HG03378 (cell line): ENCODE results near the gene CDHR2.

Experiments
- ATAC-seq: cut with Tn5 transposase; IDR thresholded peaks from one replicate; pipeline ENCODE4 v1.9.1; 2021; ENCODE audit warnings: mild to moderate bottlenecking, moderate library complexity; ENCODE audit not compliant: unreplicated experiment

Gene CDHR2, protein sequence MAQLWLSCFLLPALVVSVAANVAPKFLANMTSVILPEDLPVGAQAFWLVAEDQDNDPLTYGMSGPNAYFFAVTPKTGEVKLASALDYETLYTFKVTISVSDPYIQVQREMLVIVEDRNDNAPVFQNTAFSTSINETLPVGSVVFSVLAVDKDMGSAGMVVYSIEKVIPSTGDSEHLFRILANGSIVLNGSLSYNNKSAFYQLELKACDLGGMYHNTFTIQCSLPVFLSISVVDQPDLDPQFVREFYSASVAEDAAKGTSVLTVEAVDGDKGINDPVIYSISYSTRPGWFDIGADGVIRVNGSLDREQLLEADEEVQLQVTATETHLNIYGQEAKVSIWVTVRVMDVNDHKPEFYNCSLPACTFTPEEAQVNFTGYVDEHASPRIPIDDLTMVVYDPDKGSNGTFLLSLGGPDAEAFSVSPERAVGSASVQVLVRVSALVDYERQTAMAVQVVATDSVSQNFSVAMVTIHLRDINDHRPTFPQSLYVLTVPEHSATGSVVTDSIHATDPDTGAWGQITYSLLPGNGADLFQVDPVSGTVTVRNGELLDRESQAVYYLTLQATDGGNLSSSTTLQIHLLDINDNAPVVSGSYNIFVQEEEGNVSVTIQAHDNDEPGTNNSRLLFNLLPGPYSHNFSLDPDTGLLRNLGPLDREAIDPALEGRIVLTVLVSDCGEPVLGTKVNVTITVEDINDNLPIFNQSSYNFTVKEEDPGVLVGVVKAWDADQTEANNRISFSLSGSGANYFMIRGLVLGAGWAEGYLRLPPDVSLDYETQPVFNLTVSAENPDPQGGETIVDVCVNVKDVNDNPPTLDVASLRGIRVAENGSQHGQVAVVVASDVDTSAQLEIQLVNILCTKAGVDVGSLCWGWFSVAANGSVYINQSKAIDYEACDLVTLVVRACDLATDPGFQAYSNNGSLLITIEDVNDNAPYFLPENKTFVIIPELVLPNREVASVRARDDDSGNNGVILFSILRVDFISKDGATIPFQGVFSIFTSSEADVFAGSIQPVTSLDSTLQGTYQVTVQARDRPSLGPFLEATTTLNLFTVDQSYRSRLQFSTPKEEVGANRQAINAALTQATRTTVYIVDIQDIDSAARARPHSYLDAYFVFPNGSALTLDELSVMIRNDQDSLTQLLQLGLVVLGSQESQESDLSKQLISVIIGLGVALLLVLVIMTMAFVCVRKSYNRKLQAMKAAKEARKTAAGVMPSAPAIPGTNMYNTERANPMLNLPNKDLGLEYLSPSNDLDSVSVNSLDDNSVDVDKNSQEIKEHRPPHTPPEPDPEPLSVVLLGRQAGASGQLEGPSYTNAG (N-terminal part only)

DNA sequence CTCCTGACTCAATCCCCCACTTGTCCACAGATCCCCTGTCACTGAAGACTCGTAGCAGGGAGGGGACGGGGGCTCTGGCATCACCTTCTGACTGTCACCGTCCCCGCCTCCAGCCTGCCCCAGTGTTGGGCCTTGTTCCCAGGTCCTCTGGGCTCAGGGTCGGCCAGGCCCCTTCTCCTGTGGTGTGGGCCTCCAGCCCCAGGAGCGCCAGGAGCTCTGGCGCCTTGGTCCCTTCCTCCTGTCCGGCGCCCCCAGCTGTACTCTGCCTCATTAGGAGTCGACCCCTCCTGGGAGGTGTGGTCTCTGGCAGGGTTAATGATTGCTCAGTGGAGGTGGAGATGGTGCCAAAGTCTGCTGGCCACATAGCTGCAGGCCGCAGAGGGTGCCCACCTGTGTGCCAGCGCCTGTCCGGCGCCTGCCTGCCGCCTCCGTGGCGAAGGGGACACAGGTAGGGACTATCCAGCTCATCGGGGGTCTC, at the start of gene CDHR2:
TSS of gene CDHR2 (plus strand) at position 376 of the 478 bp plus-strand sequence. CDS start 16,011 bp downstream, outside the sequence.
- ATAC-seq = no peak

DNA sequence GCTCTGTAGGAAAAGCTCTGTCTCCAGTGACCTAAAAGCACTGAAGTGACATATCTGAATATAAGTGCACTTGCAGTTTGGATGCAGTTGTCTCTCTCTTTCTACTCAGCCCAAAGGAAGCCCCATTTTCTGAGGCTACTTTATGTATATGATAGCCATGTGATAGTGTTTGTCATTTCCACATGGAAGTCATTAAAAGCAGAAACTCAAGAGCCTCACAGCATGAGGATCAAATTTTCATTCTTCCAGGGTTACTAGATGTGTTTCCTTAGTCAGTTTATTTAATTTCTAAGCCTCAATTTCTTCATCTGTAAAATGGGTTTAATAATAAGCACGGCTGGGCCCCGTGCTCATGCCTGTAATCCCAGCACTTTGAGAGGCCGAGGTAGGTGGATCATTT, 48.6 kb upstream of the CDHR2 start:
- no peak for ATAC-seq

DNA sequence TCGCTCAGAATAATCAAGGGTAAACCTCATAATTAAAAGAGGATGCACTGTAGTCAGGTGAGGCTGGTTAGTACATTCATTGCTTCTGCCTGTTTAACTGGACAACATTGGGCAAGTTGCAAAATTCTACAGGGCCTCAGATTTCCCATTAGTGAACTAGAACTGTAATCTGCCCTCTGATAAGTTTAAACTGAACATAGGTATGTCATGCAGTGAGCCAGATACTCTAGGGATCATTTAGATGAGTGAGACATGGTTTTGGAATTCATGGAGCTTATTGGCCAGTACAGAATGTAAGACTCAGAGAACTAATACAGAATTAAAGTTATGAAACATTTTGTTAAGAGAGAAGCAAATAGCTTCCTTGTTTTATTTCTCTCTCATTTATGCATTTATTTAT, 47.8 kb upstream of the CDHR2 start:
- no peak for ATAC-seq

DNA sequence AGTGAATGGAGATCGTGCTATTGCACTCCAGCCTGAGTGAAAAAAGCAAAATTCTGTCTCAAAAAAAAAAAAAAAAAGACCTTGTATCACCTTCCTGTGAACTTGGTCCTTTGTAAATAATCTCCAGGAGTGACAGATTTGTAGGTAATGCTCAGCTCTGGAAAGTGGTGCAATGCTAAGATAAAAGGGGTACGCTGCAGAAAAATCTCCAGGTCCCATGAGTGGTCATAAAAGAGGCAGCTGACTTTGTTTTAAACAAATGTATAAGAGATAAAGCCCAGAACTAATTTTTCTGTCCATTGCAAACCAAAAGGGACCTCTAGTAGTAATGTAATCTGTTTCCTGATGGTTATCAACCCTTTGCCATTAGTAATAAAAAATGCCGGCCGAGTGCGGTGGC, 45.6 kb upstream of the CDHR2 start:
- no peak for ATAC-seq

DNA sequence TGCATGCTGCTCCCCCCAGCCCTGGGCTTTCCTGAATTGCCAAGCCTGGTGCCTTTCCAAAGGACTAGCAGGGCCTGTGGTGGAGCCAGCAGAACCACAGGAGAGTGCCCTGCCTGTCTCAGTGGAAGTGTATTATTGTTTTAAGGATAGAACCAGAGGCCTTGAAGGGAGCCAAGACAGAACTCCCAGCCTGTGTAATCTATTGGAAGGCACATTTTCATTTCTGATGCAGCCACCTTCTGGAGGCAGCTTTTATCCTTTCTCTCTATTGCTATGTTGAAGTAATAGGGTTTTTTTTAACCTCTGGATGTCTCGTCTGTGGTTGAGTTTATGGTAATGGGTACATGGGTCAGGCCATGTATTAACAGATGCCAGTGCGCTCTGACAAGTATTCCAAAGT, 41.2 kb upstream of the CDHR2 start:
- ATAC-seq = no peak

DNA sequence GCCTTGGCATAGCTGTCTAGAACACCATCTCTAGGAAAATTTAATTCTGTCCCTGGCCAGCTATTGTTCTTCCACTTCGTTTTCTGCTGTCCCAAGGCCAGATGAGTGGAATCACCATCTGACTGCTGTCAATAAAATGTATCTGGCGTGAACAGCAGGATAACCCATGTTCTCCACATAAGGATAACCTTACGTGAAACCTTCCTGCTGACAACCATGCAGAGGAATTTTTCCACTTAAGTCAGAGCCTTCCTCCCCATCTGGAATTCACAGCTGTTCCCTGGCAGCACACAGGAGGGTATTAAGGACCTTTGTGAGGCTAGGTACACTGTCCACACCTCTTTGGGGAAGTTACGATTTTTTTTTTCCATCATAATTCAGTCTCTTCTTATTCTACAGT, 40.5 kb upstream of the CDHR2 start:
- ATAC-seq = no peak

DNA sequence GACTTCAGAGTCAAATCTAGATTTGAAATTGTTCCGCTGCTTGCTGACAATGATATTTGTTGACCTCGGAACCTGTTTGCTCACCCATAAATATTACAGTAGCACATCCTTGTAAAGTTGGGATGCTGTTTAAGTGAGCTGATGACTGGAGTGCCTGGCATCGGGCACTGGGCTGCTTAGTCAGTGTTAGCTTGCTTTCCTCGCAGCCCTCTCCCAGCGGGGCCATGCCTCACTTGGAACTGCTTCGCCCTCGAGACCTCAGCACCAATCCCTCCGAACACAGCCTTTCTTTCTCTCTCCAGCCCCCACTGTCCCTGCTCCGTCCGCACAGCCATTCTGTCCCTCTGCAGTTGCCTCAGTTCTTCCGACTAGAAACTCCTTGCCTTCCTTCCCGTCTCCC, 35.4 kb upstream of the CDHR2 start:
- ATAC-seq = no peak

DNA sequence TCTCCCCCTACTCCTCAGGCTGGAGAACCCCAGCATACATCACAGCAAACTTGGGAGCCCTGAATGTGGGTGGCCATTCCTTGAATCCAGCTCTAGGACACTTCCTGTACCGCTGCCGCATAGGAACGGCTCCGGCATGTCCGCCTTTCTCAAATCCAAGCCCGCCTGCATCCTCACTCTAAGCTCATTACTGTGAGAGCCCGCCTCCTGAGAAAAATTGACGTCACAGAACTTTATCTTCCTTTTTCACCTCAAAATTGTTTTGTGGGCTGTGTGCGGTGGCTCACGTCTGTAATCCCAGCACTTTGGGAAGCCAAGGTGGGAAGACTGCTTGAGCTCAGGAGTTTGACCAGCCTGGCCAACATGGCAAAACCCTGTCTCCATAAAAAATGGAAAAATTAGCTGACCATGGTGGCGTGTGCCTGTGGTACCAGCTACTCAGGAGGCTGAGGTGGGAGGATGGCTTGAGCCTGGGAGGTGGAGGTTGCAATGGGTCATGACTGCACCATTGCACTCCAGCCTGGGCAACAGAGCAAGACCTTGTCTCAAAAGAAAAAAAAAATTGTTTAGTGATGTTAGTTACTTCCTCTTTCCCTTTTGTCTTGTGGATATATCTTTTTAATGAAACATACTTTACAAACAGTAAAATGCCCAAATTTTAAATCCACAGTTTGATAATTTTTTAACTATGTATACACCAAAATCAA, 34.7 kb upstream of the CDHR2 start:
- no peak for ATAC-seq

DNA sequence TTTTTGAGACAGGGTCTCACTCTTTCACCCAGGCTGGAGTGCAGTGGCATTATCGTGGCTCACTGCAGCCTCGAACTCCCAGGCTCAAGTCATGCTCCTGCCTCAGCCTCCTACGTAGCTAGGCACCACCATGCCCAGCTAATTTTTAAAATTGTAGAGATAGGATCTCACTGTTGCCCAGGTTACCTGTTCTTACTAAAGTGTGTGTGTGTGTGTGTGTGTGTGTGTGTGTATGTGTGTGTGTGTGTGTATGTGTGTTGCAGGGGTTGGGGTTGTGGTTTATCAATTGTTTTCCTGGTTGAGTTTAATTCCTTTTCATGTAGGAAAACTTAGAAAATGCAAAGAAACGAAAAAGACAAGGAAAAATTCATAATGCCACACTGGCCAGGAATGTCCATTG, 33.7 kb upstream of the CDHR2 start:
- no peak for ATAC-seq

DNA sequence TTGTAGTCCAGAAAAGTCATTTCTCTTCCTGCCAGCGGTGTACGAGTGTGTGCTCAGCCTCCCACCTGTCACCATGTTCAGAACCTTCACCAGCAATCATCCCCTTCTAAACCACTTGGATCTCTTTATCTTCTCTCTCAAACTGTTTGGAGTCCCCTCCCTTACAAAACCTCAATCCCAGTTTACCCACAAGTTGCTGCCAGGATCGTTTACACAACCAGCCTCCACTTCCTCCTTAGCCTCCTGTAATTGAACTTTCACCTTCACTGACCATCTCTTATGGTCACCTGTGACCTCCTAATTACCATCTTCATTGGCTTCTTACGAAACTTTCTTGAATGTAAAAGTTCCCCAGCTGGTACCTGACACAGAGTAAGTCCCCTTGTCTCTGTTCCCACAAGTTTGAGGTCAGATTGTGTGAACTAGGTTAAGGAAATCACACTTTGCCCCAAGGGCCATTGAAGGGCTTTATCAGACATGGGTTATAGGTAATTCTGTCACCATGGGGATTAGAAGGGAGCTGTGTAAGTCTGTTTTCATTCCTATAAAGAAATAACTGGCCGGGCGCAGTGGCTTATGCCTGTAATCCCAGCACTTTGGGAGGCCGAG, 32.0 kb upstream of the CDHR2 start:
- no peak for ATAC-seq

DNA sequence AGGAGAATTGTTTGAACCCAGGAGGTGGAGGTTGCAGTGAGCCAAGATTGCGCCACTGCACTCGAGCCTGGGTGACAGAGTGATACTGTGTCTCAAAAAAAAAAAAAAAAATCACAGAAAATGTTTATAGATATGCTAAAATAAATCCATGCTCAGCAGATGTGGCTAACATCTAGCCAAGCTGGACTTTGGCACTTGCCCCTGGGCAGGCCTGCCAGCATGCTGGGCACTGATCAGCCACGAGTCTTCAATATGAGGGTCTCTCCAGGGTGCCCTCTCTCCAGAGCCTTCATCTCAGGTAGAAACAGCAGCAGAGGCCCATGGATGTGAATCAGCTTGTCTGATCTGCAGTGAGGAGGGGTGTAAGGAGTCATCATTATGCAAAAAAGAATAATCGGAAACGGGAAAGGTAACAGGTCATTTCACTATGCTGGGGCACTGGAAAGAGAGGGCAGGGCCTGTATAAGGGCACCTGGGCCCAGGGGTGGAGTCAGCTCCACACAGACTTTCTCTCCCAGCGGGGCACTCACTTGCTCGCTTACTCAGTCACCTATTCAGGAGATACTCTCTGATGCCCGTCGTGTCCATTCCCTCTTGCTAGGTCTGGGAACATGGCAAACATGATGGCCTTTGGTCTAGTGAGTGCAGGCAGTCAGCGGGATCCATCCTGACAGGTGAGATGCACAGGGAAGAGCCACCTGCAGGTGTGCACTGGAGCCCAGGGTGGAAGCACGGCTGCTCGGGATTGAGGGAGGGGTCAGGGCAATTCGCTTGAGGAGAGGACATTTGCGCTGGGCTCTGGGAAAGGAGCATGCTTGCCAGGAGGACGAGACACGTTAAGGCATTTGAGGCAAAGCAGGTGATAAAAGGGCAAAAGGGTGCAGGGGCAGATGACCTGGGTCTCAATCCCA, 29.1 kb upstream of the CDHR2 start:
- no peak for ATAC-seq

DNA sequence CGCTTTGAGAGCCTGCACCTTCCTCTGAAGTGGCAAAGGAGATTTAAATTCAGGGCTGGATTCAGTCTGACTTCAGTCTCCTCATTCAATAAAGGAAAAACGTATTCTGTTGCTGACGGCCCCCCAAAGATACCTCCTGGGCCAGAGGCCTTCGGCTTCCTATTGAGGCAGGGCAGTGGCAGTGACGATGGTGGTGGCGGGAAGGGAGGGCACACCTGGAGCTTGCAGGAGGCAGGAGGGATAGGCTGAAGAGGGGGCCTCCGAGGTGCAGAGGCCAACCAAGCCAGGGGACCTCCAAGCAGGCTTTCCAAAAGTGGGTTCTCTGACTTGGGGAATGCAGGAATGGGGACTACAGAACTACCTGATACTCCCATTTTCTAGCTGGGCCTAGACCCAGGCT, 27.9 kb upstream of the CDHR2 start:
- ATAC-seq = no peak

DNA sequence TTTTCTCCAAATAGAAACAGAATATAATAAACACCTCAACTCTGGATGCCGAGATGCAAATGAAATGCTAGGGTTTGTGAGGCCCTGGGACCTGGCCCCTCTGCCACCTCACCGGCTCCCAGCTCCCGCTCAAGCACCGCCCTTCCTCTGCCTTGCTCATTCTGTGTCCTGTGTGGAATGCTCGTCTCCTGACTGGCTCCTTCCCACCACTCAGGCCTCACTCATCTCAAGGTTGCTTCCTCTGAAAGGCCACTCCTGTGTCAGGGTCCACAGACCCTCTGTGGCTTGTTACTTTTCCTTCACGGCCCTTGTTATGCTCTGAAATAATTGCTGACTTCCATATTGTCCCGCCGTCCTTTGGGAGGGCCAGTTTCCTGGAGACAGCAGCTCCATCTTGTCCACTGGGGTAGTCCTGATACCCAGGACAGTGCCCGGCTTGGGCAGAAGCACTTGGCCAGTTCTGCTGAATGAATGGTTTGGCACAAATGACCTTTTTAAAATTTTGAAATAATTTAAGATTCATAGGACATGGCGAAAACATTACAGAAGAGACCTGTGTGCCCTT, 27.4 kb upstream of the CDHR2 start:
- ATAC-seq = no peak

DNA sequence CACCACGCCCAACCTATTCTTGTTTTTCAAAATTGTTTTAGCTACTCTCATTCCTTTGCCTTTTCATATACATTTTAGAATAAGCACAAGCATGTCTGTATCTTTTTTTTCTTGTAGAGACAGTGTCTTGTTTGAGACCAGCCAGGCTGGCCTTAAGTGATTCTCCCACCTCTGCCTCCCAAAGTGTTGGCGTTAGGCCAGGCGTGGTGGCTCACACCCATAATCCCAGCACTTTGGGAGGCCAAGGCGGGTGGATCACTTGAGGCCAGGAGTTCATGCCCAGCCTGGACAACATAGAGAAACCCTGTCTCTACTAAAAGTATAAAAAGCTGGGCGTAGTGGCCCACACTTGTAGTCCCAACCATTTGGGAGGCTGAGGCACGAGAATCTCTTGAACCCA, 25.0 kb upstream of the CDHR2 start:
- ATAC-seq = no peak

DNA sequence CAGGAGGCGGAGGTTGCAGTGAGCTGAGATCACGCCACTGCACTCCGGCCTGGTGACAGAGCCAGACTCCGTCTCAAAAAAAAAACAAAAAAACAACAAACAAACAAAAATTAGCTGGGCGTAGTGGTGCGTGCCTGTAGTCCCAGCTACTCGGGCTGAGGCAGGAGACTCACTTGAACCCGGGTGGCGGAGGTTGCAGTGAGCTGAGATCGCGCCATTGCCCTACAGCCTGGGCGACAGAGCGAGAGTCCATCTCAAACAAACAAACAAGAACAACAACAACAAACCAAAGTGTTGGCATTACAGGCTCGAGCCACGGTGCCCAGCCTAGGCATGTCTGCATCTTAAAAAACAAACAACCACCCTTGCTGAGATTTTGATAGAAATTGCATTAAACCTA, 24.2 kb upstream of the CDHR2 start:
- ATAC-seq = no peak

DNA sequence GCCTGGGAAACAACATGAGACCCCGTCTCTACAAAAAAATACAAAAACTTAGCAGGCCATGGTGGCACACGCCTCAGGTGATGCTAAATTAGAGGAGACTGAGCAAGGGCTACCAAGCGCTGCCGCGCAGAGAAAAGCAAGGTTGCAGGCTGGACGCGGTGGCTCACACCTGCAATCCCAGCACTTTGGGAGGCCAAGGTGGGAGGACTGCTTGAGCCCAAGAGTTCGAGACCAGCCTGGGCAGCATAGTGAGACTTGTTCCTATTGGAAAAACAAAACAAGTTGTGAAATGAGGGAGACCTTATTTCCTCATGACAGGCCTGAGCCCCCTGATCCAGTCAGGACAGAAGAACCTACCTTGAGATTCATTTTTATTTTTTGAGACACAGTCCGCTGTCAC, 23.5 kb upstream of the CDHR2 start:
- ATAC-seq = no peak

DNA sequence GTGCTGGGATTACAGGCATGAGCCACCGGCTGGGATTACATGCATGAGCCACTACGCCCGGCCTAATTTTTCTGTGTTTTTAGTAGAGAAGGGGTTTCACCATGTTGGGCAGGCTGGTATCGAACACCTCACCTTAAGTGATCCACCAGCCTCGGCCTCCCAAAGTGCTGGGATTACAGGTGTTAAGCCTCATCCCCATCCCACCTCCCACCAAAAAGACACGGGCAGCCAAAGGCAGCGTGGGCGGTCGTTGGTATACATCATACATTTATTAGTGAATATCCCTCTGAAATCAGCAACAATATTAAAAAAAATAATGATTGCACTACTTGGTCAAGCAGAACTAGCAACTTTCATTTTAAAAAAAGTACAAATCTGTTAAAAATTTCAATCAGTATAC, 22.7 kb upstream of the CDHR2 start:
- ATAC-seq = no peak
